NCI-H2196 (cell line): Measurements from ENCODE around the gene LAMB4.

Experiments
- DNase-seq: peaks from one replicate; lab custom pipeline; 2025; ENCODE audit not compliant: unreplicated experiment; lab: John Stamatoyannopoulos, UW

Gene LAMB4, protein sequence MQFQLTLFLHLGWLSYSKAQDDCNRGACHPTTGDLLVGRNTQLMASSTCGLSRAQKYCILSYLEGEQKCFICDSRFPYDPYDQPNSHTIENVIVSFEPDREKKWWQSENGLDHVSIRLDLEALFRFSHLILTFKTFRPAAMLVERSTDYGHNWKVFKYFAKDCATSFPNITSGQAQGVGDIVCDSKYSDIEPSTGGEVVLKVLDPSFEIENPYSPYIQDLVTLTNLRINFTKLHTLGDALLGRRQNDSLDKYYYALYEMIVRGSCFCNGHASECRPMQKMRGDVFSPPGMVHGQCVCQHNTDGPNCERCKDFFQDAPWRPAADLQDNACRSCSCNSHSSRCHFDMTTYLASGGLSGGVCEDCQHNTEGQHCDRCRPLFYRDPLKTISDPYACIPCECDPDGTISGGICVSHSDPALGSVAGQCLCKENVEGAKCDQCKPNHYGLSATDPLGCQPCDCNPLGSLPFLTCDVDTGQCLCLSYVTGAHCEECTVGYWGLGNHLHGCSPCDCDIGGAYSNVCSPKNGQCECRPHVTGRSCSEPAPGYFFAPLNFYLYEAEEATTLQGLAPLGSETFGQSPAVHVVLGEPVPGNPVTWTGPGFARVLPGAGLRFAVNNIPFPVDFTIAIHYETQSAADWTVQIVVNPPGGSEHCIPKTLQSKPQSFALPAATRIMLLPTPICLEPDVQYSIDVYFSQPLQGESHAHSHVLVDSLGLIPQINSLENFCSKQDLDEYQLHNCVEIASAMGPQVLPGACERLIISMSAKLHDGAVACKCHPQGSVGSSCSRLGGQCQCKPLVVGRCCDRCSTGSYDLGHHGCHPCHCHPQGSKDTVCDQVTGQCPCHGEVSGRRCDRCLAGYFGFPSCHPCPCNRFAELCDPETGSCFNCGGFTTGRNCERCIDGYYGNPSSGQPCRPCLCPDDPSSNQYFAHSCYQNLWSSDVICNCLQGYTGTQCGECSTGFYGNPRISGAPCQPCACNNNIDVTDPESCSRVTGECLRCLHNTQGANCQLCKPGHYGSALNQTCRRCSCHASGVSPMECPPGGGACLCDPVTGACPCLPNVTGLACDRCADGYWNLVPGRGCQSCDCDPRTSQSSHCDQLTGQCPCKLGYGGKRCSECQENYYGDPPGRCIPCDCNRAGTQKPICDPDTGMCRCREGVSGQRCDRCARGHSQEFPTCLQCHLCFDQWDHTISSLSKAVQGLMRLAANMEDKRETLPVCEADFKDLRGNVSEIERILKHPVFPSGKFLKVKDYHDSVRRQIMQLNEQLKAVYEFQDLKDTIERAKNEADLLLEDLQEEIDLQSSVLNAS (N-terminal part only)

DNA sequence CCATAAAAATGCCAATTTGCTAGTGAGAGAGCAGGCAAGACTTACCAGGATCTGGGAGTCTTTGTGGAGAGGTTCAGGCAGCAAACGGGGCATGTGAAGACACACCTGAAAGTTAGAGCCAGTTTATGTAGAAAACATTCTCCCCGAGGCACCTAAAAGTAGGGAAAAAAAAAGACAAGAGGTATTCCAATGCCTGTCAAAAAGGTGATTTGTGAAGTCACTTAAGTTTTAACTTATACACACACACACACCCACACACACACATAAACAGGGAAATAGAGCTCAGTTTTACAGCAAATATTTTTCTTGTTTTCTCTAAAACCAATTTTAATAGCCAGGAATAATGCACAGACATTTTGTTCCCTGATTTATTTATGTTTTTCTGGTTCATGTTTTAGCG is at the start of gene LAMB4:
LAMB4 (minus strand) TSS at position 101 of the 400 bp plus-strand sequence. CDS start 7,197 bp downstream, outside the sequence.
- DNase-seq = no peak

DNA sequence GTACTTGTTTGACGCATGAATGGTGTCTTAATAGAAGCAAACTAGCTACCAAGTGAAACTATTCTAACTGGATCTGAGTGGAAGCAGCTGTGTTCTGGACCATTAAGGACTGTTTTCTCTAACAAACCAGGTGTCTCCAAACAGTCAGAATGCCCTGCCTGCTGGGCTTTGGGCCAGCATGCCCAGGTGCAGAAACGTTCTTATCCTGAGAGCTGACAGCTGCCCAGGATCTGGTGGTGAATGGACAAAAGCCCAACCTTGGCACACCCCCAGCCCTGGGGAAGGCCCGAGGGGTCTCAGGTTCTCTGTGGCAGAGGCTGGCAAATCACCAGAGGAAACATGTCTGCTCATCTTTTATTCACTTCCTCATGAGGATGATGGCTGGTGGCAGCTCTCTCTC is 48.2 kb upstream of the LAMB4 start:
- peak; percentile 97 for DNase-seq

DNA sequence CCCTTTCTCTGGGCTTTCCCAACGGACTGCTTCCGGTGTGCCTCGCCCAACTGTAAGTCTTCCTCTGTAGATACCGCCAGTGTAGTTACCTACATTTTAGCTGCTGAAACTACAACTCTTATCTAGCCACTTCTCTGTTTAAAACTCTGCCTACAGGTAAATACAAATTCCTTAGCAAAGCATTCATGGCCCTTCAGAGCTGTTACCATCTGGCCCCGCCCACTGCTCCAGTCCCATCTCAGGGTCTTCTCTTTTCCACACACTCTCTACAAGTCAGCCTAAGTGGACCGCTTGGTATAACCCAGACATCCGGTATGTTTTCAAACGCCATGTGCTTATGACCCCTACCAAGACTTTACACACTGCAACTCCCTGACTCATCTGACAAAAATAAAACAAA is 41.0 kb upstream of the LAMB4 start:
- DNase-seq = no peak

DNA sequence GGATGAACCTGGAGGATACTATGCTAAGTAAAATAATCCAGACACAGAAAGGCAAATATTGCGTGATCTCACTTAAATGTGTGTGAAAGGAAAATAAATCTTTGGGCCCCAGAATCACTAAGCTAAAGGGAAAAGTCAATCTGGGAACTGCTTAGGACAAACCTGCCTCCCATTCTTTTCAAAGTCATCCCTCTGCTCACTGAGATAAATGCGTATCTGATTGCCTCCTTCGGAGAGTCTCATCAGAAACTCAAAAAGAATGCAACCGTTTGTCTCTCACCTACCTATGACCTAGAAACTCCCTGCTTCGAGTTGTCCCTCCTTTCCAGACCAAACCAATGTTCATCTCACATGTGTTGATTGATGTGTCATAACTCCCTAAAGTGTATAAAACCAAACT is 40.1 kb upstream of the LAMB4 start:
- no peak for DNase-seq

DNA sequence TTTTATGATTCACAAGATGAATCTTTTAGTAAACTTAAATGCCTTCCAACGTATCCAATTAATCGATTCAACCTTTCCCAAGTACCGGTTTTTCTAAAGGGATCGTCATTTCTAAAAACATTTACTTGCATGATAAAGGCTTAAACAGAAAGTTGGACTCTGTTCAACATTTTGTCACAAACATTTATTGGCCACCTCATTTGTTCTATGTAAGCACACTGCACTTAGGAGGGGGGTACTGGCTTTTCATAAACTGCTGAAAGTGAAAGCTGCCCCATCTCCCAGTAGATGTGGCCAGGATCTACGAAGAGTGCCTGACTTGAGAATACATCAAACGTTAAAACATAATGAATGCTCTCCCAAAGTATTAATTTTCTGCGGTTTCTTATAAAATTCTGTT is 37.3 kb upstream of the LAMB4 start:
- DNase-seq = no peak

DNA sequence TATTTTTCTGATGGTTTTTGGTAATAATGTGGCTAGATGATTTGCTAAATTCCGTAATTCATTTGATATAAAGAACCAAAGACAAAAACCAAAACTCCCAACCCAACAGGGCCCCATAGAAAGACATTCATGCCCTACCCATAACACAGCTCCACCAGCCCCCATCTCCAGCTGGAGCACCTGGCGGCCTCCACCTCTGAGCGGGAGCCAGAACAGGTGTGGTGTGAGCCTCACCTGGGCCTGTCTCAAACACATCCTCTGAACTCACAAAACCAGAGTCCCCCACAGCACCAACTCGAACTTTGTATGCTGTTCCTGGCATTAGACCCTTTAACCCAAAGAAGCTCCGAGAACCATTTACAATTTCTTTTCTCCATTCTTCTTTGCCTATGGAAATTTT is 36.5 kb upstream of the LAMB4 start:
- DNase-seq = no peak

DNA sequence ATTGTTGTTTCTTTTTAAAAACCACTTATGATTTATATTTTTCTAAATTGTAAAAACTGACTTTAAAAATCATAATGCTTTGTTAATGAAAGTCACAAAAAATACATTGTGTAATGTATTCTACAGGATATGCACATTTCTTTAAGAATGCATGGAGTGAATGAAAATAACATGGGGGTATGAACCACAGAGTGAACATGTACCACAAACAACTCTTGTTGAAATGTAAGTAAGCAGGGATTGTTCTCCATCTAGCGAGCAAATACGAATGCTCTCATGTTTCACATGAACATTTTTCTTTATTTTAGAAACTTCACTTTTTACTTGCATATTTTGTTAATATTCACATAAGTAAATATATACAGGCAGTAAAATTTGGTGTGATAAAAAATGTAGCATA is 35.6 kb upstream of the LAMB4 start:
- DNase-seq = no peak

DNA sequence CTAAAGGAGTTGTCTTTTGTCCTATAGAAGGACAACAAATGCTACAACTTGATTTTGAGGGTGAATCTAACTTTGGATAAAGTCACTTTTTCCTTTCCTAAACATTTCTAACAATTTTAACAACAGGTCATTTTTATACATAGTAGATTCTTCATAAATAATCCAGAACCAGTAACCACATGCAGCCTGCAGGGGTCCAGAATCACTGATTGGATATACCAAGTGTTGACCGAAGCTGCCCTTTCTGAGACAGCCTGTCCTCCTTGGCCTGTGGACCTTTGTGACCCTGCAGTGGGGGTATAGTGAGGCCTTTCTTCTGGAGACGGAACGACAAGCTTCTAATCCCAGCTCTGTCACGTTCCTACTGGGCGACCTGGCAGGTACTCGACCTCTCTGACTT is 34.8 kb upstream of the LAMB4 start:
- DNase-seq = no peak

DNA sequence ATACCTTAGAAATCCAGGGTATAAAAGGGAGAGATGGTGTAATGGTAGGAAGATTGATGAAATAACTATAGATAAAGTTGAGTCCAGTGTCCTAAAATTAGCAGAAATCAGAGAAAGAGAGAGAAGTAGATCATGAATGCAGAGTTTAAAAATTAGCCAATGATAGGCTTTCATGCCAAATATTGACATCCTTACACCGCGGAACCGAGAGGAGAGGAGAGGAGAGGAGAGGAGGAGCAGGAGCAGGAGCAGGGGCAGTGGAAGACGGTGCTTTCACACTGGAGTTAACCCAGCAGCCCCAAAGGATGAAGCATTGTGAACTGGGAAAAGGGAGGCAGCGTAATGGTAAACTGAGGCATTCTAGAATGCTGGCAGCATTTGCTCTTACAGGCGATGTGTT is 34.2 kb upstream of the LAMB4 start:
- DNase-seq = no peak

DNA sequence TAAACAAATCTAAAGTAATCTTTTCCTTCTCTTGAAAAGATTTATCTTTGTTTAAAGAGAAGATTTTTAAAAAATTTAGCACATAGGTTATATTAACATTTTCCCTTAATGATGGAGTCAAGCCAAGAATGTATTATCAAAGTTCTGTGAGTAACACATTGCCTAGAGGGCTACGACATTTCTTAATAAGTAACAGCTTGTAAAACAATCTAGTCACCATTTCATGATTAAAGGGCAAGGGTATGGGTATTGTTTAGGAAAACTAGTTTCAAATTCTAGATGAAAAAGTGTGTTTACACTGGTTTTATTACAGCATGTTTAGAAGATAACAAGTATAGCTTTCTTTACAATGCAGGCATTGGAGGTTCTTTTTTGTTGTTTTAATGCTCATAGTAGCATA is 28.6 kb upstream of the LAMB4 start:
- DNase-seq = no peak

DNA sequence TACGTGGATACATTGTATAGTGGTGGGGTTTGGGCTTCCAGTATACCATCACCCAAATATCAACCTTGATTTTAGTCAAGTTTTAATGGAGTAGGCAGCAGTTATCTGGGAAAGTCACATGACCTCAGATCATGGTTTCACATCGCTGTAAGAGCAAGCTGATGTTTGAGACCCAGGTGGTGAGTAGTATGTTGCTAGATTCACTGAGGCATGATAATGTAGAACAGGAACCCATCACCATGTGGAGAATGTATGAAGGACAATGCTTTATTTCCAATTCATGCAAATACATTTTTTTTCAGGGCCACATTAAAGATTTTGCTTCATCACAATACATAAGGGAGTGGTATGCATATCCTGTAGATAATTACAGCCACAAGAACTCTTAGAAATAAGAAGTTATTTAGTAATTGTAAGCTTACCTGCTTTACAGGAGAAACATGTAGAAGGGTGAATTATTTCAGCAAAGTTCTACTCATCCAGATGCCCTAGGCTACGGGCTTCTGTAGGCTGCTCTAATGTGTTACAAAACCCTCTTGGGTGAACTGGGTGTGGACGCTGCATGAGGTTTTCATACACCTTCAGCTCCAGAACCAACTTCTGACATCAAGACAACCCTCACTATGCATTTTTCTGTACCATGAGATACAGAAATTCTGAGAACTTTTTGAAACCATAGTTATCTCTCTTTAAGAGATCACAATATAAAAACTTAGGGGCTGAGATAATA is 27.6 kb upstream of the LAMB4 start:
- no peak for DNase-seq

DNA sequence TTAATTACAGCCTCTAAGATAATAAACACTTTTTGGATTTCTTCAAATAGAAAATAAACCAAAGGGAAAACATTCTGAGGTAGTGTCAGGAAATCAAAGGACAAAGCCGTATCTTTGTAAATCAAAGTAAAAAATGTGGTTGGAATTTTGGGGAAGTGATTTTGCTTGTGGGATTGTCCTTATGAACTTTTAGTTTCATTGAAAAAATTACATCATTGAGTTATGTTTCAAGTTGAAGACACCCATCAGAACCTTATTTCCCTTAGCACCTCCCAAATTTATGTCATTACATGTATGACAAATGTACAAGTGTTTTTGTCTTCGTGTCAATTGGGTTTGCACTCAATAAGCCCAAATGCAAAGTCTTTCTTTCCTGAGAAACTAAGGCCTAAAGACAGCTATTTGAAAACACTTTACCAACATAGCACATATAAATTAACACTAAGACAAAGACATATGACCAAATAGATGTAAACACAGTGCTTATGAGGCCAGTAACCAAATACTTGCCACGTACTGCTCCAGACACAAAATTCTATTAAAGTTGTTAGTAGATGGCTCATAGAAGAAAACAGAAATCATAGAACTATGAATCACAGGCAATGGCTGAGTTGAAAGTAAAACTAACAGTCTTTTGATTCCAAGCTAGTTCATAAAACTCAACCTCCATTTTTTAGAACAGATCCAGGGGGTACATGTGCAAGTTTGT is 26.9 kb upstream of the LAMB4 start:
- no peak for DNase-seq

DNA sequence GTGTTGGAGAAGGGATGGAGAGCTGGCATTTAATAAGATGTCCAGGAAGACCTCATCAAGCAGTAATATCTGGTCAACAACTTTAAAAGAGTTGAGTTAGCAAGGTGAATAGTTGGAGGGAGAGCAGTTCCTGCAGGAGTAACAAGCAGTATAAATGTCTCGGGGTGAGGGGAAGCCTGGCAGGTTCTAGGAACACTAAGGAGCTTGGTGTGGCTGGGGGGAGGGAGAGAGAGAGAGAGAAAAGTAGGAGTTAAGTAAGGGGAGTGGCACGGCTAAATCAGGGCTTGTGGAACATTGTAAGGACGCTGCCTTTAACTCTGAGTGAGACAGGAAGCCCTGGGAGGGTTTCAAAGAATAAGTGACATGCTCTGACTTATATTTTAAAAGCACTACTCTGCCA is 22.0 kb upstream of the LAMB4 start:
- DNase-seq = no peak

DNA sequence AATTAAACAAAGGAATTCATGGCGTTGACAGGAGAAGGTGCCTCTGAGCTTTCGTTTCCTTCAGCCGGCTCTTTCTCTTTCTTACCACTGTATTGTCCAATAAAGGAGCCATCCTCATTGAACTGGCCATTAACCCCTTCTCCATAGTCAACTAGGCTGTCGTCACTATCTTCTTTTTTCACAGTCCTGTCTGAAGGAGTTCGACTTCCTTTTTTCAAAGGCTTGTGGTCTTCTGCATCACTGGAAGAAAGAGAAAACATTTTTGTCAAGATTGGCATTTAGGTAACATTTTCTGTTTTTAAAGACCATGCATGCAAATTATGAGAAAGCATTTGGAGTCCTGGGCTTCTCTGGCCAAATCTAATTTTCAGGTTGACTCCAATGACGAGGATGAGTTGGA is 19.7 kb upstream of the LAMB4 start:
- DNase-seq = no peak

DNA sequence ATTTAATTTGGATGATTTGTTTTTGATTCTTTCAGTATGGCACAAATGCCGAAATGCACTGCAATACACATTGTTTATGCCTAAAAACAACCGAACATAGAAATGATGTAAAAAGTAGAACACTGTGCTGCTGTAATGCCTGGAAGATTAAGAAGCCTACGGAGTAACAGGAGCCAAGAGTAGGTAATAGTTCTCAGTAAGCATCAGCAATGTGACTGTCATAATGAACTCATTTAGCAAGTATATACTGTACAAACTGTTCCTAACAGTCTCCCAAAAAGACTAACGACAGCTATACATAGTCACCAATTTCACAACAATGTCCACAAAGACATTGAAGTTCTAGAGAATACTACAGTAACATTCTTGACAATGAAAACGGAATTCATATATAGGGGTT is 19.0 kb upstream of the LAMB4 start:
- no peak for DNase-seq

DNA sequence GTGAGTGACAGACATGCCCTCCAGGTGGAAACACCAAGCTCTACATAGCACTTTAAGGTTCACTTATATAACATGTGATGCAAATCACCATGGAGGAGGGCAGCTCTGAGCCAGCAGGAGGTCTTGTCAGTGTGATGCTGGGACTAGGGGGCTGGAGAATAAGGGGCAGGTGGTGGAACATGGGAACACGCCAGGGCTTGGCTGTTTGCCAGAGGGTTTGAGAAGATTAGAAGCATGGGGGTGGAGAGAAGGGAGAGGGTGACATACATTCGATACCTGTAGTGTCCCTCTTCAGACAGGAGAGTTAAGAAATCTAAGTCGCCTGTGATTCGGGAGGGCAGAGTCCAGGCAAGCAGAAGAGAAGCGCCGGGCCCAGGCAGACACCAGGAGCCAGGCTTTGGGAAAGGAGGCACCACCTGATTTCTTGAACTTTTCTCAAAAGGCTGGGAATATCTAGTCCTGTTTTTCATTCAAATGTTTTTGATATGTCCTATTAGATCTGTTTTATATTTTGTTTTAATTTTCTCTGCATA is 16.9 kb upstream of the LAMB4 start:
- DNase-seq = no peak

DNA sequence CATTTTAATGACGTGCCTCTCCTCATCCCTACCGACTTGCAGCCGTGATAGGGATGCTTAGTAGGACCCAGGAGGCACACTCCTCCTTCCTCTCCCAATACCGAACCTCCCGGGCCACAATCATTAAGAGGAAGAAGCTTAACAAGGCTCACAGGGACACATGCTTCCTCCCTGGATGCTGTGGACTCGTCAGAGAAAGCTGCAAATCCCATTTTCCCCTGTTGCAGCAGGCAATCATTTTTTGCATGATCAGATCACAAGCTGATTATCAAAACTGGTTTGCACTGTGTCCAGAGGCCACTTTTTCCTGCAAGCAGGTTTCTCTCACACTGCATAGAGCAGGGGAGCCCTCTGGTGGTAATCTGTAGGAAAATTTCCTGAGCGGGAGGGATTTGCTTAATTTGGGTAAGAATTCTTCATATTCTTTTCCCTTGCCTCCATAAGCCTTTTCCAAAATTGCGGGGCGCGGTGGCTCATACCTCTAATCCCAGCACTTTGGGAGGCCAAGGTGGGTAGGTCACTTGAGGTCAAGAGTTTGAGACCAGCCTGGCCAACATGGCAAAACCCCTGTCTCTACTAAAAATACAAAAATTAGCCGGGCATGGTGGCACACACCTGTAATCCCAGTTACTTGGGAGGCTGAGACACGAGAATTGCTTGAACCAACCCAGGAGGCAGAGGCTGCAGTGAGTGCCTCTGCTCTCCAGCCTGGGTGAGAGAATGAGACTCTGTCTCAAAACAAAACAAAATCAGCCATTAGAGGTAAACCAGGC is 16.1 kb upstream of the LAMB4 start:
- DNase-seq = peak; percentile 77

DNA sequence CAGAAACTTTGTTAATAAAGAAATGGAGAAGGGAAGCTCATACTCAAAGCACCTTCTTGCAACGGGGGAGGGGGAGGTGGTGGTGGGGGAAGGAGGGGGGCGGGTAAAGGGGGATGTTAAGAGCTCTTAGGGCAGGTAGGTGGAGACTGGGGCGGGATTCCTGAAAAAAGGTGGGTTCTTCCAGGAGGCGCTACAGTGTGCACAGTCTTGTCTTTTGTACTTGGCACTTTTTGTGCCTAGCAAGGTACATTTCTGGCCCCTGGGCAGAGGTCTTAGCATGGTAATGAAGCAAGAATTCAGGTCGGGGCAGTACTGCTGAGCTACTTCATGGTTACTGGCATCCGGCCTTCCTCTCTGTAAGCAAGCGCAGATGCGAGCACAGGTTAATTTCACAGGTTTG is 15.2 kb upstream of the LAMB4 start:
- DNase-seq = no peak

DNA sequence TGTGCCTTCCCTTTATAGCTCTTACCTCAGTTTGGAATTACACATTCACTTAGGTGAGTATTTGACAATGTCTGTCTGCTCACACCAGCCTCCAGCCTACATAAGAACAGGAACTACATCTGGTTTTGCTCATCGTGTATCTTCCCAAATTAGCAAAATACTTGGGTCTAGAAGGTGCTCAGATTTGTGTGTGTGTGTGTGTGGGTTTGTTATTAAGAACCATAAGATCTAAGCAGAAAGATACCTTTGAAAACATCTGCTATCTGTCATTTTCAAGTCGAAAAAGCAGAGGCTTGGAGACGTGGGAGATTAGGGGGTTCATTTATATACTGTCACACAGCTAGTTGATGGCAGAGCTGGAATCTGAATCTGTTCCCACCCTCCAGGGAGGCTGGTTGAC is 14.8 kb upstream of the LAMB4 start:
- no peak for DNase-seq
